ENCODE results near the gene CYP2W1. TPM values are rescaled to one million over a fixed set of nuclear protein-coding genes. Genes with fewer than 3 reads are reported as not detected.

CYP2W1 gene
- total RNA-seq, 1 donor from 2014 or later, result not detected

Other genes starting within 250 kb of the CYP2W1 start
- gene SUN1, start 150.7 kb upstream of the CYP2W1 start, total RNA-seq, result 154 and 208 TPM in 2 replicates
- gene GET4, start 106.6 kb upstream of the CYP2W1 start, total RNA-seq, result 35.7 and 41.9 TPM in 2 replicates
- gene ADAP1, start 28.5 kb upstream of the CYP2W1 start, total RNA-seq, result 3.0 and 5.1 TPM in 2 replicates
- gene COX19, start 7.6 kb upstream of the CYP2W1 start, total RNA-seq, result 5.1 and 9.5 TPM in 2 replicates
- gene GPR146, start 61.4 kb downstream of the CYP2W1 start, total RNA-seq, result 5.4 and 33.5 TPM in 2 replicates
- 1.4 and 1.8 TPM in 2 replicates for gene GPER1, start 104.9 kb downstream of the CYP2W1 start, total RNA-seq
- gene ZFAND2A, start 177.0 kb downstream of the CYP2W1 start, total RNA-seq, result 18.1 and 23.5 TPM in 2 replicates
- gene UNCX, start 249.7 kb downstream of the CYP2W1 start, total RNA-seq, result not detected in 2 replicates

Data from glomerular endothelial cell (primary cell).